Measurements from ENCODE around the gene BOLA2. TPM values are rescaled to one million over a fixed set of nuclear protein-coding genes. Genes with fewer than 3 reads are reported as not detected.
"Not testable (repeated sequence)": the region's sequence is repeated elsewhere in the genome, so short reads cannot be mapped to it uniquely, and the experiment has no call there.

Gene BOLA2
- 8.8 and 11.9 TPM in 2 replicates for total RNA-seq

DNA sequence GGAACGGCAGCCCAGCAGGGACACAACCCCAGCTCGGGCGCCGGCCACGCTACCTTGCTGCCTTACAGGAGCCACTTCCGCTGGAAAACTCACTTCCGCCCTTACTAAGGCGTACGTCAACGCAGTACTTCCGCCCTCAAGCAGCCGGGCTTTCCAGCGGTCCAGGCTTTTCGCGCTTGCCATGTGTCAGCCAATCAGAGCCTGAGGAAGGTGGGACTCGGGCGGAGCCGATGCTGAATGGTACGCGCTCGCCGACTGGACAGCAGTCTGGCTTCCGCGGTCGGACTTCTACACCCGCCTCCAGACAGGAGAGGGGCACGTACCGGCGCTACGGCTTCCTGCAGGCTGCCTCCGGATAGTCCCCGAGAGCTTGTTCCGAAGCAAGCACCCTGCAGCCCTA is at the start of gene BOLA2, which contains the start of gene SLX1B:
BOLA2 (minus strand) TSS at position 83 of the 400 bp plus-strand sequence. CDS start 98 bp downstream, outside the sequence.
SLX1B (plus strand) TSS at position 265 of the 400 bp plus-strand sequence.
- intact Hi-C loops (cut with micrococcal nuclease): not testable (repeated sequence)

DNA sequence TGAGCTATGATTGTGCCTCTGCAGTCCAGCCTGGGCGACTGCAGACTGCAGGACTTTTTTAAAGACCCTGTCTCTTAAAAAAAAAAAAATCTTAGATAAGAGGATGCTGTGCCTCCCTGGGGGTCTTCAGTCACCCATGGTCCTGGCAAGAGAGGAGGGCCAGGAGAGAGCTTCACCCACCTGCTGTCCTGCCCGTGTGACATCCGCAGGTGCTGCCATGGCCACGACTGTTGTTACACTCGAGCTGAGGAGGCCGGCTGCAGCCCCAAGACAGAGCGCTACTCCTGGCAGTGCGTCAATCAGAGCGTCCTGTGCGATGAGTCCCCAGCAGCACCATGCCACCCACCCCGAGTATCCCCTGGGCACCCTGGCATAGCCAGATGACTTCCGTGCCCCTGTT is 28.1 kb upstream of the BOLA2 start:
- intact Hi-C loops (cut with micrococcal nuclease): not testable (repeated sequence)

DNA sequence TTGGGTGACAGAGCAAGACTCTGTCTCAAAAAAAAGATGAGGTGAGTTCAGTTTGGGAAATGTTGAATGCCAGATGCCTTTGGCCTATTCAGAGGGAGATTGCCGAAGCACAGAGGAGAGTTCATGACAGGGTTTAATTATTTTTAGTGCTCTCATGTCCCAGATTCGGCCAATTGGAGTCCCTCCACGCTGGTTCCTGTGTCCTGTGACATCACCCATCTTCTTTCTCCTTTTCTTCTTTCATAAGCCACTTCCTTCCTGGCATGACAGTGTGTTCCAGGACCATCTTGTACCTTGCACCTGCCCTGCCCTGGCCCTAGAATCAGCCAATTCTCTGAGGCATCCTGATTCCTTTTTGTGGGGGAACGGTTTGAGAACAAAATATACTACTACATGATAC is 17.9 kb upstream of the BOLA2 start:
- intact Hi-C loops (cut with micrococcal nuclease): not testable (repeated sequence)

DNA sequence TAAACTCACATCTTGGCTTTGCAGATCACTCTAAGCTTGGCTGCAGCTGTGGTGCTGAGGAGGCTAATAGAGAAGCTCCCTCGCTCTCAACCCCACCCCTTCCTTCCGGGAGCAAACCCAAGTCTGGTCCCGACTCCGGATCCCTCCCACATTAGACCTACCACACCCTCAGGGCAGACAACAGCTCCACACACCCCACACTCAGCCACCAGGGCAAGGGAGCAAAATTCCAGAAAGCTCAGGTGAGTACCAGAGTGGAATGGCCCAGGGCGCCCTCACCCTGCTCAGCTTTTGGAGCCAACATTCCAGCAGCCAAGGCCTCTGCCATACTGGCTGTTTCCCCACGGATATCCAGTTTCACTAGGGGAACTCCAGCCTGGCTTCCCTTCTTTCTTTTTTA is 15.5 kb upstream of the BOLA2 start:
- intact Hi-C loops (cut with micrococcal nuclease): not testable (repeated sequence)

DNA sequence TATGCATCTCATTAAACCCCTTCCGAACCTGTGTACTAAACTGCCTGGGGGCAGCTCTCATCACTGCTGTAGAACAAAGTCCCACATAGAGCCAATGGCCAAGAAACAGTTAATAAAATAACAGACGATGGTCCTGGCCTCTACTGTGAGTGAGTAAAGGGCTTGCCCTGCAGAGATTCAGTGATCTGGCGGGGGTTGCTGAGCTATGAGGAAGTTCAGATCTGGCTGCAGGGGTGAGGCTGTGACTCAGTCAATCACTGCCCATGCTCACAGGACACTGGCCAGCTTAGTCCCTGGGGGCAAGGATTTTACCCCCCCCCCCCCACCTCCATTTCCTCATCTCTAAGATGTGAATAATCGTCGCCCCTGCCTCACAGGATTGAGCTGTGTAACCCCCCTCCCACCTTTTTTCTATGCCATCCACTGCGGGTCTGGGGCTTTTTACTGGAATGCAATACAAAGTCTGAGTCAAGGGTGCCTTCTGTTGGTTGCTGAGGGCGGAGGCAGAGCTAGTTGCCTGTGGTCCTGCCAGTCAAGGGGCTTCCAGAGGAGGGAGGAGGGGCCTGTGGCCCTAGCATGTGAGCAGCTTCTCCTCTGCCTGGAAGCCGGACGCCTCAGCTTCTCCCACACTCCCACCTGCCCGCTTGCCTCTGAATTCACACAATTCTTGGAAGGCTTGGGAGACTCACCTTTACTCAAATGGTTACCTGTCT is 13.7 kb upstream of the BOLA2 start:
- intact Hi-C loops (cut with micrococcal nuclease): not testable (repeated sequence)

DNA sequence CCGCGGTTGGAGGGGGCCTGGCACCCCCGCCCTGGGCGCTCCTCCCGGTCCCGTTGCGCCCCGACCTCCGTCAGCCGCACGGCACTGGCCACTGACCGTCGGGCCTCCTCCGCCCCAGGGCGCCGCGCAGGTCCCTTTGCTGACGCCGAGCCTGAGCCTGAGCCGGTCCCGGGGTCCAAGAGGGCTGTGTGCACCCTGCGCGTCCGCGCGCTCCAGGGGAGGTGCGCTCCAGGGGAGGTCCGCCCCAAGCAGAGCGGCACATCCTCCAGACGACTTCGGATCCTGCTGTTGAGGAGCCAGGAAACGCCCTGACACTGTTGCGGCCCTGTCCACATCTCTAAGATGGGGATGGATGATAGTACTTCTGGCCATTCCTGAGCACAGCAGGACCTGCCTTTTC is 12.8 kb upstream of the BOLA2 start:
- intact Hi-C loops (cut with micrococcal nuclease): not testable (repeated sequence)

DNA sequence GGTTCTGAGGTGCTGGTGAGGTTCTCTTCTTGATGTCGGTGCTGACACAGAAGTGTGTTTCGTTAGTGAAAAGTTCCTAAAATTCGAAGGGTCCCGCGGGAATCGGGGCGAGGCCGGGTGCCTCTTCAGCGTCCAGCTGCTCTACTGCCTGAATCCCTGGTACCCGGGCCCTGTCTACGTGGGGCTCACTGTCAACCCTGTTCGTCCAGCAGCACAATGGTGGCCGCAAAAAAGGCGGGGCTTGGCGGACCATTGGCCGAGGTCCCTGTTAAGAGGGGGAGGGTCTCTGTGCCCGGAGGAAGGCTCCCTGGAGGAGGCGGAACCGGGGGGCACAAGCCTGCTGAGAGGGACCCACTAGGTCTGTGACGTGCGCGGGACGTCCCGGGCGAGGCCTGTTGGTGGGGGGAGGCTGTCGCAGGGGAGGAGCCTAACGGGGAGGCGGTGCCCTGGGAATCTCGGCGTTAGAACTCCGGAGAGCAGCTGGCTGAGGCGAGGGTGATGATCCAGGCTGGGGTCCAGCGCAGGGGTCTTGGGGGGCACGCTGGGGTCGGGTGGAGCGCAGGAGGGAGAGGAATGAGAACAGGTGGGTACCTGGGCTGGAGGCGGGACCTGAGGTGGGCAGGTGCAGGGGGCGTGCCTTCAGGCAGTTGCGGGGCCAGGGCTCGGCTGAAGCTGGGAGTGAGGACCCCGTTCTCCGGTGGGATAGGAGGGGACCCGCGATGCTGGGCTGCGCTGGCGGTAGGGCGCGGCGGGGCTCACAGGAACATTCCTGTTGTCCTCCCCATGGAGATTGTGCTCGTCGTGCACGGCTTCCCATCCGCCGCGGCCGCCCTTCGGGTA is 12.1 kb upstream of the BOLA2 start:
- intact Hi-C loops (cut with micrococcal nuclease): not testable (repeated sequence)

DNA sequence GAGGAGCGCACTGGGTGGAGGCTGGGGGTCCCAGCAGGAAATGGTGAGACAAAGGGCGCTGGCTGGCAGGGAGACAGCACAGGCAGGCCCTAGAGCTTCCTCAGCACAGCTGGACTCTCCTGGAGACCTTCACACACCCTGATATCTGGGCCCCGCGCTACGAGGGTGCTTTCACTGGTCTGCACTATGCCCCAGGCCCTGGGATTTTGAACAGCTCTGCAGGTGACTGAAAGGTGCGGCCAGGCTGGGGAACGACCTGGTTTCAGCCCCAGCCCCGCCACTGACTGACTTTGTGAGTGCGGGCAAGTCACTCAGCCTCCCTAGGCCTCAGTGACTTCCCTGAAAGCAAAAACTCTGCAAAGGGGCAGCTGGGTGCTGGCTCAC is 6.5 kb upstream of the BOLA2 start:
- intact Hi-C loops (cut with micrococcal nuclease): not testable (repeated sequence)

DNA sequence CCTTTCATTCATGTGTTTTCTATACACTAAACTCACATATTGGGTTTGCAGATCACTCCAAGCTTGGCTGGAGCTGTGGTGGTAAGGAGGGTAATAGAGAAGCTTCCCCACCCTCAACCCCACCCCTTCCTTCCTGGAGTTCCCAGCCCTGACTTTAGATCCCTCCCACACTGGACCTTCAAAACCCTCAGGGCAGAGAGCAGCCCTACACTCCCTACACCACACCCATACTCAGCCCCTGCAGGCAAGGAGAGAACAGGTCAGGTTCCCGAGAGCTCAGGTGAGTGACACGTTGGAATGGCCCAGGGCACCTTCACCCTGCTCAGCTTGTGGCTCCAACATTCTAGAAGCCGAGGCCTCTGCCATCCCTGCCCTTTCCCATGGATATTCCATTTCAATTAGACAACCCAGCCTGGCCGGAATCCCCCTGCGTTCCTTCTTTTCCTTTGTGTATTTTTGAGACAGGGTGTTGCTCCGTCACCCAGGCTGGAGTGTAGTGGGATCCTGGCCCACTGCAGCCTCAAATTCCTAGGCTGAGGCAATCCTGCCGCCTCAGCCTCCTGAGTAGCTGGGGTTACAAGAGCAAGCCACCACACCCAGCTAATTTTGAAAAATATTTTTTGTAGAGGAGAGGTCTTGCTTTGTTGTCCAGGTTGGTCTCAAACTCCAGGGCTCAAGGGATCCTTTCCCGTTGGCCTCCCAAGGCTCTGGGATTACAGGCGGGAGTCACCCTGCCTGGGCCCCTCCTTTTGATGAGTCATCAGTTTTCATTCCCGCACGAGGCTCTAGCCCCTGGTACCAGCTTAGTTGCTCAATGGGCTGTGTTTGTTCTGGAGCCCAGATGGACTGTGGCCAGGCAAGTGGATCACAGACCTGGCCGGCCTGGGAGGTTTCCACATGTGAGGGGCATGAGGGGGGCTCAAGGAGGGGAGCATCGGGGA is 5.8 kb upstream of the BOLA2 start, which contains the start of gene SULT1A4:
SULT1A4 (plus strand) TSS at position 208 of the 941 bp plus-strand sequence. CDS start 1,473 bp downstream, outside the sequence.
- intact Hi-C loops (cut with micrococcal nuclease): not testable (repeated sequence)

DNA sequence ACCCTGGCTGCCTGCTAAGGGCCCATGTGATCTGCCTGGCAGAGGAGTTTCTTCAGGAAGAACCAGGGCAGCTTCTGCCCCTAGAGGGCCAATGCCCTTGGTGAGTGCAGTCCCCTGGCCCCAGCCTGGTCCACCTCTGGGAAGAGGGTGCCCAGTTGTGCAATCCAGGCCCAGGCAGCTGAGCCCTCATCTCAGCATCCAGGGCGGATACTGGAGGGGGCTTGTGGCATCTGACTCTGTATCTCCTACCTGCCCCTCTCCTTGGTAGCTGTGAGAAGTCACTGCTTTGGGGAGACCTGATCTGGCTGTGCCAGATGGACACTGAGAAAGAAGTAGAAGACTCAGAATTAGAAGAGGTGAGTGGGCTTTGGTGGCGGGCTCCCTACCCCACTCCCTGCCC is 3.5 kb upstream of the BOLA2 start:
- intact Hi-C loops (cut with micrococcal nuclease): not testable (repeated sequence)

DNA sequence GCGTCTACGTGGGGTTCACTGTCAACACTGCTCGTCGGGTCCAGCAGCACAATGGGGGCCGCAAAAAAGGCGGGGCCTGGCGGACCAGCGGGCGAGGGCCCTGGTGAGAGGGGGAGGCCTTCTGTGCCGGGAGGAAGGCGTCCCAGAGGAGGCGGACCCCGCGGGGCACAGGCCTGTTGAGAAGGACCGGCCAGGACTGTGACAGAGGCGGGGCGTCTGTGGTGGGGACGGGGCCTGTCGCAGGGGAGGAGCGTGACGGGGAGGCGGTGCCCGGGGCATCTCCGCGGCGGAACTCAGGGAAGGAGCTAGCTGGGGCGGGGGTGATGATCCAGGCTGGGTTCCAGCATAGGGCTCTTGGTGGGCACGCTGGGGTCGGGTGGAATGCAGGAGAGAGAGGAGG is 677 bp upstream of the BOLA2 start:
- intact Hi-C loops (cut with micrococcal nuclease): not testable (repeated sequence)

DNA sequence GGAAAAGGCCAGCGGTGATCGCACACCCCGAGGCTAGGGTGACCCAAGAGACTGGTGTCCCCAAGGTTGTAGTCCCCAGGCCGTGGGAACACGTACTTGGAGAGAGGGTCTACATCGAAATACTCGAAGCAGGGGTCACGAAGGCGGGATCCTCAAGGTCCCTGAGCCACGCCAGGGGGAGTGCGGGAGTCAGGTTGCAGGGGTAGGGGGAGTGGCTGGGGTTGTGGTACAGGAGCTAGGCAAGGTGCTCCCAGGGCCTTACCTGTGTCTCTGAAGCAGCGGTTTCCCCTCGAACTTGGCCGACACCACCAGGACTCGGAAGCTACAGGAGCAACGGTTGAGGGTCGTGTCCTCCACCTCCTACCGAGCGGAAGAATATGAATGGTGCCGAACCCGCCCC is 397 bp downstream of the BOLA2 start:
- intact Hi-C loops (cut with micrococcal nuclease): not testable (repeated sequence)

DNA sequence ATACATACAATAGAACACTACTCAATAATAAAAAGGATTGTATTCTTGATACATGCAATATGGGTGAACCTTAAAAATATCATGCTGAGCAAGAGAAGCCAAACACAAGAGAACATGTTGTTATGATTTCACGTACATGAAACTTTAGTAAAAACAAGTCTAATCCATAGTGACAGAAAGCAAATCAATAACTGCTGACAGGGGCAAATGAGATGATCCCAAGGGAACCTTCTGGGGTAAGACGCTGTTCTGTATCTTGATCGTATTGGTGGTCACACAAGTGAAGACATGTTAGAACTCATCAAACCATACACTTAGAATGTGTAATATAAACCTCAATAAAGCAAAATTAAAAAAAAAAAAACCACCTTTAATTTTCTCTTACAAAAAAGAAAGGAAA is 28.8 kb downstream of the BOLA2 start:
- intact Hi-C loops (cut with micrococcal nuclease): not testable (repeated sequence)

DNA sequence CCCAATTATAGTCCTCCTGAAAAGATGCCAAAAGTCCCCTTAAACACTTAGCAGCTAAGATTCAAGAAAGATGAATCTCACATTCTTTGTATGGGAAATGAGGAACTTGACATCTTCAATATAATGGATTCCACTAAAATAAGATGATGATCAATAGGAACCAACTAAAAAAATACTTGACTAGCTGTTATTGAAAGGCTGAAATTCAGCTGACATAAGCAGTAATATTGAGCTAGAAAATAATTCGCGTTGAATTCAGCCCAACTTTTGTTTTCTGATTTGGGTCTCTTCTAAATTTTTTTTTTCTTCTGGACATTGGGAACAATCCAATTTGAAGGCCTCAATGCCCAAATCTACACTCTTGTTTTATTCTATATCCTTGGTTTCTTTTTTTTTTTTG is 30.6 kb downstream of the BOLA2 start:
- intact Hi-C loops (cut with micrococcal nuclease): not testable (repeated sequence)

DNA sequence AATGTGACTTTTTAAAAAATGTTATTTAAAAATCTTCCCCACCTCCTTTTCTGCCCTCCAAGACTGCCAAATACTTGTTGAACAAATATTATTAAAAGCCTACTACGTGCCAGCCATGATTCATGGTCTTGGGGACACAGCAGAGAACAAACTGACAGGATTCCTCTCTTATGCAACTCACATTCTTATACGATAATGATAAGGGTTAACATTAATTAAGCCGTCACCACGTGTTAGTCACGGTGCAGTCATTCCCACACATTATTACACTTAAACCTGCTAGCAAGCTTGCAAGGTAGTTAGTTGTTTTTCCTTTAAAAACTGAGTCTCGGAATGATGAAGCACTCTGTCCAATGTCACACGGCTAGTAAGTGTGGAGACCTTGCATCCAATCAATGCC is 48.9 kb downstream of the BOLA2 start:
- intact Hi-C loops (cut with micrococcal nuclease): not testable (repeated sequence)

Other genes starting within 250 kb of the BOLA2 start
- gene NPIPB11, start 47.6 kb downstream of the BOLA2 start, total RNA-seq: 1.8 and 2.3 TPM in 2 replicates
- gene SLX1B, start 182 bp upstream of the BOLA2 start, total RNA-seq: 49.4 and 61.9 TPM in 2 replicates
- gene SULT1A4, start 5.6 kb upstream of the BOLA2 start, total RNA-seq: 2.8 and 4.8 TPM in 2 replicates
- gene NPIPB12, start 52.1 kb upstream of the BOLA2 start, total RNA-seq: 81.4 and 84.8 TPM in 2 replicates
- gene SPN, start 208.9 kb upstream of the BOLA2 start, total RNA-seq: 381 and 388 TPM in 2 replicates
- gene QPRT, start 224.8 kb upstream of the BOLA2 start, total RNA-seq: 8.0 and 9.1 TPM in 2 replicates